WTC11 (cell line): ENCODE results near the gene DOCK7. TPM values are rescaled to one million over a fixed set of nuclear protein-coding genes. Genes with fewer than 3 reads are reported as not detected.

Source experiments
- ATAC-seq: fragments of 200-7000 bp; cut with Tn5 transposase; 2 replicates; pipeline ENCODE4 v1.10.0; 2021; ENCODE audit warnings: mild to moderate bottlenecking, moderate library complexity
- CTCF ChIA-PET: fragments of 300-600 bp; sonication (Branson Sonifier 250); formaldehyde crosslinking; loops from one replicate; lab custom pipeline; 2021; ENCODE audit warnings: antibody characterized with exemption; lab: Charles Lee
- POLR2A ChIA-PET: fragments of 350-600 bp; sonication (Branson Sonifier 250); formaldehyde crosslinking; loops from one replicate; lab custom pipeline; 2021; ENCODE audit warnings: antibody characterized with exemption; lab: Charles Lee
- DNase-seq: peaks from one replicate; pipeline ENCODE4 v3.0.0; 2021; ENCODE audit warnings: low spot score
- H3K27ac Mint-ChIP-seq: 2 replicates; pipeline ENCODE4 v1.8.0; 2021; ENCODE audit warnings: mixed read lengths
- H3K27me3 Mint-ChIP-seq: 2 replicates; pipeline ENCODE4 v1.8.0; 2021; ENCODE audit warnings: low read depth, mild to moderate bottlenecking, moderate library complexity, mixed read lengths
- H3K36me3 Mint-ChIP-seq: 2 replicates; pipeline ENCODE4 v1.8.0; 2021; ENCODE audit warnings: mixed read lengths
- H3K4me1 Mint-ChIP-seq: 2 replicates; pipeline ENCODE4 v1.8.0; 2022; ENCODE audit warnings: mixed read lengths
- H3K4me3 Mint-ChIP-seq: 2 replicates; pipeline ENCODE4 v1.8.0; 2021; ENCODE audit warnings: mild to moderate bottlenecking, moderate library complexity, mixed read lengths
- H3K9me3 Mint-ChIP-seq: 2 replicates; pipeline ENCODE4 v1.8.0; 2021; ENCODE audit warnings: mixed read lengths
- ATF1 ChIP-seq: sonication (generic); formaldehyde crosslinking; IDR thresholded peaks from 2 replicates; pipeline ENCODE4 v1.8.1; 2023; ENCODE audit warnings: mild to moderate bottlenecking, moderate library complexity, missing genetic modification reagents
- CREM ChIP-seq: sonication (generic); formaldehyde crosslinking; IDR thresholded peaks from 2 replicates; pipeline ENCODE4 v1.8.1; 2022; ENCODE audit warnings: mild to moderate bottlenecking, missing genetic modification reagents, moderate library complexity
- CTCF ChIP-seq: fragments of 200-600 bp; IDR thresholded peaks from 2 replicates; pipeline ENCODE4 v1.8.0; 2022; ENCODE audit warnings: antibody characterized with exemption
- ELF4 ChIP-seq: sonication (generic); formaldehyde crosslinking; IDR thresholded peaks from 2 replicates; pipeline ENCODE4 v1.8.1; 2022; ENCODE audit warnings: low read depth, mild to moderate bottlenecking, moderate library complexity, missing genetic modification reagents
- ERG ChIP-seq: fragments of 250-450 bp; sonication (Bioruptor Pico); IDR thresholded peaks from 2 replicates; pipeline ENCODE4 v1.8.0; 2021; ENCODE audit warnings: mild to moderate bottlenecking
- ESRRA ChIP-seq: sonication (generic); formaldehyde crosslinking; IDR thresholded peaks from 2 replicates; pipeline ENCODE4 v1.8.1; 2022; ENCODE audit warnings: mild to moderate bottlenecking, missing genetic modification reagents, borderline replicate concordance
- FOXJ3 ChIP-seq: sonication (generic); formaldehyde crosslinking; IDR thresholded peaks from 2 replicates; pipeline ENCODE4 v1.9.0; 2021; ENCODE audit warnings: missing genetic modification reagents, mild to moderate bottlenecking, borderline replicate concordance
- FOXK1 ChIP-seq: sonication (generic); formaldehyde crosslinking; IDR thresholded peaks from 2 replicates; pipeline ENCODE4 v1.8.0; 2022; ENCODE audit warnings: mild to moderate bottlenecking, moderate library complexity, missing genetic modification reagents
- GTF2I ChIP-seq: fragments of 250-450 bp; sonication (Bioruptor Pico); conservative IDR thresholded peaks from 2 replicates; pipeline ENCODE4 v1.4.0; 2021; ENCODE audit warnings: mild to moderate bottlenecking
- PRRX2 ChIP-seq: fragments of 250-450 bp; sonication (Bioruptor Pico); IDR thresholded peaks from 2 replicates; pipeline ENCODE4 v1.8.0; 2021; ENCODE audit warnings: mild to moderate bottlenecking
- RORB ChIP-seq: fragments of 250-450 bp; sonication (Bioruptor Pico); IDR thresholded peaks from 2 replicates; pipeline ENCODE4 v1.9.0; 2021; ENCODE audit warnings: mild to moderate bottlenecking
- SMAD3 ChIP-seq: sonication (generic); formaldehyde crosslinking; IDR thresholded peaks from 2 replicates; pipeline ENCODE4 v1.8.0; 2022; ENCODE audit warnings: missing genetic modification reagents, mild to moderate bottlenecking, borderline replicate concordance
- SP1 ChIP-seq: sonication (generic); formaldehyde crosslinking; conservative IDR thresholded peaks from 2 replicates; pipeline ENCODE4 v1.8.1; 2022; ENCODE audit warnings: missing genetic modification reagents
- TEAD4 ChIP-seq: sonication (generic); formaldehyde crosslinking; IDR thresholded peaks from 2 replicates; pipeline ENCODE4 v1.8.0; 2022; ENCODE audit warnings: mild to moderate bottlenecking, missing genetic modification reagents
- TP53 ChIP-seq: sonication (generic); formaldehyde crosslinking; IDR thresholded peaks from 2 replicates; pipeline ENCODE4 v1.8.1; 2023; ENCODE audit warnings: mild to moderate bottlenecking, missing genetic modification reagents
- USF1 ChIP-seq: sonication (generic); formaldehyde crosslinking; IDR thresholded peaks from 2 replicates; pipeline ENCODE4 v1.8.0; 2022; ENCODE audit warnings: mild to moderate bottlenecking, missing genetic modification reagents
- ZNF121 ChIP-seq: sonication (generic); formaldehyde crosslinking; IDR thresholded peaks from 2 replicates; pipeline ENCODE4 v1.8.0; 2023; ENCODE audit warnings: missing genetic modification reagents
- ZNF281 ChIP-seq: sonication (generic); formaldehyde crosslinking; IDR thresholded peaks from 2 replicates; pipeline ENCODE4 v1.8.0; 2023; ENCODE audit warnings: mild to moderate bottlenecking, missing genetic modification reagents
- ZNF416 ChIP-seq: fragments of 250-450 bp; sonication (Bioruptor Pico); IDR thresholded peaks from 2 replicates; pipeline ENCODE4 v1.9.0; 2021; ENCODE audit warnings: mild to moderate bottlenecking, inconsistent platforms
- total RNA-seq: library from RNA; stranded (reverse); gene quantifications from 3 replicates; pipeline ENCODE4 v1.2.3, GENCODE V29; 2021
- TF ChIP-seq, protein P1 (sequence below): sonication (generic); formaldehyde crosslinking; IDR thresholded peaks from 2 replicates; pipeline ENCODE4 v1.8.0; 2023; ENCODE audit warnings: missing genetic modification reagents, mild to moderate bottlenecking, borderline replicate concordance
- TF ChIP-seq, protein P2 (sequence below): sonication (generic); formaldehyde crosslinking; IDR thresholded peaks from 2 replicates; pipeline ENCODE4 v1.8.1; 2022; ENCODE audit warnings: mild to moderate bottlenecking, moderate library complexity, missing genetic modification reagents
- TF ChIP-seq, protein P3 (sequence below): fragments of 250-450 bp; sonication (Bioruptor Pico); IDR thresholded peaks from 2 replicates; pipeline ENCODE4 v2.1.2; 2022; ENCODE audit warnings: mild to moderate bottlenecking, moderate library complexity

DOCK7 gene
- total RNA-seq, 1 experiment from 2014 or later, result 34.2 TPM

- Mint-ChIP-seq H3K27ac (no peak overlapping the region), H3K9me3 (peaks cover 27% of the 10 kb centered on the region), H3K4me3 (no peak overlapping the region), H3K4me1 (no peaks in the 10 kb centered on the region), H3K36me3 (peaks cover 47% of the 10 kb centered on the region), H3K27me3 (no peaks in the 10 kb centered on the region)
- DNase-seq (no peak), ATAC-seq (no peak)
- ChIA-PET CTCF (no interaction called here), POLR2A (no interaction called here)
- TF ChIP-seq FOXJ3 (CRISPR knock-in tag) (no peak), CREM (CRISPR knock-in tag) (no peak), ZNF121 (CRISPR knock-in tag) (no peak)
- TF ChIP-seq, protein P1, sequence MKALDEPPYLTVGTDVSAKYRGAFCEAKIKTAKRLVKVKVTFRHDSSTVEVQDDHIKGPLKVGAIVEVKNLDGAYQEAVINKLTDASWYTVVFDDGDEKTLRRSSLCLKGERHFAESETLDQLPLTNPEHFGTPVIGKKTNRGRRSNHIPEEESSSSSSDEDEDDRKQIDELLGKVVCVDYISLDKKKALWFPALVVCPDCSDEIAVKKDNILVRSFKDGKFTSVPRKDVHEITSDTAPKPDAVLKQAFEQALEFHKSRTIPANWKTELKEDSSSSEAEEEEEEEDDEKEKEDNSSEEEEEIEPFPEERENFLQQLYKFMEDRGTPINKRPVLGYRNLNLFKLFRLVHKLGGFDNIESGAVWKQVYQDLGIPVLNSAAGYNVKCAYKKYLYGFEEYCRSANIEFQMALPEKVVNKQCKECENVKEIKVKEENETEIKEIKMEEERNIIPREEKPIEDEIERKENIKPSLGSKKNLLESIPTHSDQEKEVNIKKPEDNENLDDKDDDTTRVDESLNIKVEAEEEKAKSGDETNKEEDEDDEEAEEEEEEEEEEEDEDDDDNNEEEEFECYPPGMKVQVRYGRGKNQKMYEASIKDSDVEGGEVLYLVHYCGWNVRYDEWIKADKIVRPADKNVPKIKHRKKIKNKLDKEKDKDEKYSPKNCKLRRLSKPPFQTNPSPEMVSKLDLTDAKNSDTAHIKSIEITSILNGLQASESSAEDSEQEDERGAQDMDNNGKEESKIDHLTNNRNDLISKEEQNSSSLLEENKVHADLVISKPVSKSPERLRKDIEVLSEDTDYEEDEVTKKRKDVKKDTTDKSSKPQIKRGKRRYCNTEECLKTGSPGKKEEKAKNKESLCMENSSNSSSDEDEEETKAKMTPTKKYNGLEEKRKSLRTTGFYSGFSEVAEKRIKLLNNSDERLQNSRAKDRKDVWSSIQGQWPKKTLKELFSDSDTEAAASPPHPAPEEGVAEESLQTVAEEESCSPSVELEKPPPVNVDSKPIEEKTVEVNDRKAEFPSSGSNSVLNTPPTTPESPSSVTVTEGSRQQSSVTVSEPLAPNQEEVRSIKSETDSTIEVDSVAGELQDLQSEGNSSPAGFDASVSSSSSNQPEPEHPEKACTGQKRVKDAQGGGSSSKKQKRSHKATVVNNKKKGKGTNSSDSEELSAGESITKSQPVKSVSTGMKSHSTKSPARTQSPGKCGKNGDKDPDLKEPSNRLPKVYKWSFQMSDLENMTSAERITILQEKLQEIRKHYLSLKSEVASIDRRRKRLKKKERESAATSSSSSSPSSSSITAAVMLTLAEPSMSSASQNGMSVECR (CRISPR knock-in tag), result no peak
Measured at GRCh38 chr1:62467092-62467491, 221.1 kb downstream of the DOCK7 start.

DNA sequence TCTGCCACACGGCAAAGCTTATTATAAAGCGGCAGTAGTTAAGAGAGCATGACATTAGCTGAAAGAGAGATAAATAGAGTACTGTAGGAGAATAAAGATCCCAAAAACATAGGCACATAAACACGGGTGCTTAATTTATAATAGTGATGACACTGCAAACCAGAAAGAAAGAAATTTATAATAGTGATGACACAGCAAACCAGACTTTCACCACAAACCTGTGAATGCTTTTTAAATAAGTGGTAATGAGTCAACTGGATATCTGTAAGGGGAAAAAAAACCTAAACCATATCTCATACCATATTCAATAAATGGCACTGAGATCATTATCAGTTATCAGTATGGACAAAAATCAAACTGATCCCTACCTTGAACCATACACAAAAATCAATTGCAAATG, 225.8 kb downstream of the DOCK7 start:
- H3K27ac Mint-ChIP-seq, result no peak overlapping the region
- H3K4me1 Mint-ChIP-seq, result no peaks in the 10 kb centered on the region
- H3K36me3 Mint-ChIP-seq, result peaks cover 8% of the 10 kb centered on the region; the same call in 1 of the 2 replicates
- no peak overlapping the region for H3K4me3 Mint-ChIP-seq
- ChIA-PET CTCF (no interaction called here), POLR2A (no interaction called here)
- no peaks in the 10 kb centered on the region for H3K9me3 Mint-ChIP-seq
- DNase-seq, result no peak
- ATAC-seq, result no peak
- H3K27me3 Mint-ChIP-seq, result no peaks in the 10 kb centered on the region
- no peak for TF ChIP-seq TP53 (CRISPR knock-in tag)
- TF ChIP-seq ZNF416 (CRISPR knock-in tag), result no peak
- TF ChIP-seq RORB (CRISPR knock-in tag), result no peak
- no peak for TF ChIP-seq USF1 (CRISPR knock-in tag)
- TF ChIP-seq ERG, result no peak
- TF ChIP-seq PRRX2 (CRISPR knock-in tag), result no peak
- TF ChIP-seq SMAD3 (CRISPR knock-in tag), result no peak
- no peak for TF ChIP-seq SP1 (CRISPR knock-in tag)
- TF ChIP-seq, protein P2, sequence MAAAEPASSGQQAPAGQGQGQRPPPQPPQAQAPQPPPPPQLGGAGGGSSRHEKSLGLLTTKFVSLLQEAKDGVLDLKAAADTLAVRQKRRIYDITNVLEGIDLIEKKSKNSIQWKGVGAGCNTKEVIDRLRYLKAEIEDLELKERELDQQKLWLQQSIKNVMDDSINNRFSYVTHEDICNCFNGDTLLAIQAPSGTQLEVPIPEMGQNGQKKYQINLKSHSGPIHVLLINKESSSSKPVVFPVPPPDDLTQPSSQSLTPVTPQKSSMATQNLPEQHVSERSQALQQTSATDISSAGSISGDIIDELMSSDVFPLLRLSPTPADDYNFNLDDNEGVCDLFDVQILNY, result no peak
- no peak for TF ChIP-seq FOXK1
- TF ChIP-seq GTF2I, result no peak
- TF ChIP-seq CTCF, result no peak
- TF ChIP-seq ZNF281 (CRISPR knock-in tag), result no peak
- TF ChIP-seq ELF4, result no peak
- no peak for TF ChIP-seq ESRRA
- no peak for TF ChIP-seq TEAD4 (CRISPR knock-in tag)
- no peak for TF ChIP-seq ATF1
- TF ChIP-seq, protein P3, sequence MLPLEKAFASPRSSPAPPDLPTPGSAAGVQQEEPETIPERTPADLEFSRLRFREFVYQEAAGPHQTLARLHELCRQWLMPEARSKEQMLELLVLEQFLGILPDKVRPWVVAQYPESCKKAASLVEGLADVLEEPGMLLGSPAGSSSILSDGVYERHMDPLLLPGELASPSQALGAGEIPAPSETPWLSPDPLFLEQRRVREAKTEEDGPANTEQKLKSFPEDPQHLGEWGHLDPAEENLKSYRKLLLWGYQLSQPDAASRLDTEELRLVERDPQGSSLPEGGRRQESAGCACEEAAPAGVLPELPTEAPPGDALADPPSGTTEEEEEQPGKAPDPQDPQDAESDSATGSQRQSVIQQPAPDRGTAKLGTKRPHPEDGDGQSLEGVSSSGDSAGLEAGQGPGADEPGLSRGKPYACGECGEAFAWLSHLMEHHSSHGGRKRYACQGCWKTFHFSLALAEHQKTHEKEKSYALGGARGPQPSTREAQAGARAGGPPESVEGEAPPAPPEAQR (CRISPR knock-in tag), result no peak
